Stimulated activated naive CD4-positive, alpha-beta T cell treated with Interleukin-2 at 50 U/mL for 16 hours (primary cell): Measurements from ENCODE around the gene OR56A3.

Experiments used
- DNase-seq: peaks from one replicate; lab custom pipeline; 2025; lab: John Stamatoyannopoulos, UW

The OR56A3 gene

GRCh38 chr11:5973530-5973929 is 31.5 kb downstream of the OR56A3 start:
- DNase-seq, result no peak

- no peak for DNase-seq
Measured at GRCh38 chr11:5983443-5983842, 41.4 kb downstream of the OR56A3 start.

GRCh38 chr11:5986885-5987284 is 44.8 kb downstream of the OR56A3 start, which contains the start of gene OR52L1:
OR52L1 (minus strand) TSS chr11:5986985; CDS start chr11:5986930, 55 bp downstream.
- no peak for DNase-seq

GRCh38 chr11:5989203-5989602 is 47.2 kb downstream of the OR56A3 start:
- DNase-seq, result no peak

GRCh38 chr11:5992150-5992549 is 50.1 kb downstream of the OR56A3 start:
- DNase-seq, result no peak

- DNase-seq, result no peak
Measured at GRCh38 chr11:5992604-5993251, 50.7 kb downstream of the OR56A3 start.

- DNase-seq, result no peak
Measured at GRCh38 chr11:5994791-5995190, 52.7 kb downstream of the OR56A3 start.
